GM23338 (cell line): ENCODE data around the gene CCDC27. TPM values are rescaled to one million over a fixed set of nuclear protein-coding genes. Genes with fewer than 3 reads are reported as not detected.

Experiments used
- ATAC-seq: fragments of 200-7000 bp; cut with Tn5 transposase; 3 replicates; pipeline ENCODE4 v1.9.1; 2020
- DNase-seq: peaks from one replicate; pipeline ENCODE4 v3.0.0-alpha.2; 2015; ENCODE audit warnings: low spot score
- H2AFZ ChIP-seq: fragments of 200-600 bp; sonication (generic); 2 replicates; pipeline ENCODE4 v1.8.0; 2016; ENCODE audit warnings: antibody characterized with exemption, mild to moderate bottlenecking, moderate library complexity
- H3F3A ChIP-seq: fragments of 200-600 bp; sonication (generic); replicated peaks from 2 replicates; pipeline ENCODE4 v1.8.0; 2017; ENCODE audit warnings: antibody characterized with exemption, mixed run types, low read depth
- H3K27ac ChIP-seq: fragments of 200-600 bp; sonication (generic); 2 replicates; pipeline ENCODE4 v1.6.1; 2016; ENCODE audit warnings: low read depth
- H3K27me3 ChIP-seq: fragments of 200-600 bp; sonication (generic); 2 replicates; pipeline ENCODE4 v1.8.0; 2016; ENCODE audit warnings: mild to moderate bottlenecking, mixed run types, moderate library complexity; ENCODE audit not compliant: insufficient read depth
- H3K36me3 ChIP-seq: fragments of 200-600 bp; sonication (generic); 2 replicates; pipeline ENCODE4 v1.8.0; 2016; ENCODE audit warnings: mild to moderate bottlenecking; ENCODE audit not compliant: insufficient read depth
- H3K4me1 ChIP-seq: fragments of 200-600 bp; sonication (generic); 2 replicates; pipeline ENCODE4 v1.8.0; 2016; ENCODE audit warnings: mild to moderate bottlenecking, moderate library complexity; ENCODE audit not compliant: insufficient read depth
- H3K4me2 ChIP-seq: fragments of 200-600 bp; sonication (generic); 2 replicates; pipeline ENCODE4 v1.7.1; 2017; ENCODE audit warnings: mixed run types
- H3K4me3 ChIP-seq: fragments of 200-600 bp; sonication (generic); 2 replicates; pipeline ENCODE4 v1.6.1; 2016; ENCODE audit warnings: mixed run types
- H3K79me2 ChIP-seq: fragments of 200-600 bp; sonication (generic); replicated peaks from 2 replicates; pipeline ENCODE4 v1.8.0; 2017; ENCODE audit warnings: mild to moderate bottlenecking; ENCODE audit not compliant: insufficient read depth
- H3K9me2 ChIP-seq: fragments of 200-600 bp; sonication (generic); 2 replicates; pipeline ENCODE4 v1.8.0; 2017; ENCODE audit not compliant: insufficient read depth
- H4K20me1 ChIP-seq: fragments of 200-600 bp; sonication (generic); replicated peaks from 2 replicates; pipeline ENCODE4 v1.8.0; 2017; ENCODE audit warnings: mild to moderate bottlenecking; ENCODE audit not compliant: insufficient read depth
- H3K27ac Mint-ChIP-seq: 2 replicates; pipeline ENCODE4 v1.8.0; 2020; ENCODE audit warnings: inconsistent platforms, mild to moderate bottlenecking, moderate library complexity, mixed read lengths
- H3K27me3 Mint-ChIP-seq: 3 replicates; pipeline ENCODE4 v1.8.0; 2022; ENCODE audit warnings: low read depth, mild to moderate bottlenecking, moderate library complexity, mixed read lengths, inconsistent platforms; ENCODE audit not compliant: insufficient read depth, poor library complexity
- H3K36me3 Mint-ChIP-seq: 3 replicates; pipeline ENCODE4 v1.8.0; 2021; ENCODE audit warnings: low read depth, mild to moderate bottlenecking, inconsistent platforms, moderate library complexity, mixed read lengths
- H3K4me1 Mint-ChIP-seq: 3 replicates; pipeline ENCODE4 v1.8.0; 2020; ENCODE audit warnings: mild to moderate bottlenecking, inconsistent platforms, mixed read lengths
- H3K4me3 Mint-ChIP-seq: 3 replicates; pipeline ENCODE4 v1.8.0; 2021; ENCODE audit warnings: moderate library complexity, mild to moderate bottlenecking, inconsistent platforms, mixed read lengths
- H3K9me3 Mint-ChIP-seq: 3 replicates; pipeline ENCODE4 v1.8.0; 2020; ENCODE audit warnings: moderate library complexity, mild to moderate bottlenecking, inconsistent platforms, mixed read lengths
- CREB1 ChIP-seq: fragments of 250-450 bp; sonication (Bioruptor Pico); IDR thresholded peaks from 2 replicates; pipeline ENCODE4 v1.5.0; 2020; ENCODE audit warnings: low read depth, mild to moderate bottlenecking, moderate library complexity
- CTCF ChIP-seq, 2 experiments: fragments of 200-600 bp in 1 of 2; sonication (generic) in 1 of 2; conservative IDR thresholded peaks; 2 replicates each; pipeline versions ENCODE4 v1.5.1 to v1.6.1; 2016 to 2017; ENCODE audit warnings: antibody characterized with exemption in 2 of 2, low read depth in 2 of 2, mild to moderate bottlenecking in 2 of 2, moderate library complexity in 1 of 2
- JUNB ChIP-seq: IDR thresholded peaks from one replicate; pipeline ENCODE4 v1.6.1; 2016; ENCODE audit warnings: antibody characterized with exemption; ENCODE audit not compliant: unreplicated experiment
- REST ChIP-seq: IDR thresholded peaks from one replicate; pipeline ENCODE4 v1.6.1; 2018; ENCODE audit warnings: antibody characterized with exemption; ENCODE audit not compliant: unreplicated experiment
- ZNF462 ChIP-seq: fragments of 250-450 bp; sonication (Bioruptor Pico); IDR thresholded peaks from 2 replicates; pipeline ENCODE4 v1.5.0; 2020; ENCODE audit warnings: mild to moderate bottlenecking, moderate library complexity
- polyA plus RNA-seq: library from polyadenylated mRNA; unstranded; fragments of >200 nt; fragmentation: Nextera tagmentation; extraction: Ambion mirVana; gene quantifications from 2 replicates; pipeline ENCODE4 v1.2.1, GENCODE V29; 2016
- total RNA-seq: library from RNA; depleted of rRNA; stranded (reverse); fragments of >200 nt; shearing (Covaris generic); gene quantifications from 2 replicates; pipeline ENCODE4 v1.2.3, GENCODE V29; 2014

Gene CCDC27
- total and polyA plus RNA-seq, 2 experiments from 2014 or later = 0.18 to 0.45 TPM

- no peak for TF ChIP-seq ZNF462
Measured at GRCh38 chr1:3736131-3736561, 16.1 kb upstream of the CCDC27 start (continued).

- H3K27me3 Mint-ChIP-seq = peaks cover 6% of the 10 kb centered on the region
- H3K36me3 Mint-ChIP-seq = peaks cover 30% of the 10 kb centered on the region
- no peak overlapping the region for H3K4me2 ChIP-seq
- no peaks in the 10 kb centered on the region for H3K9me2 ChIP-seq
- H4K20me1 ChIP-seq = peaks cover 9% of the 10 kb centered on the region; the same call in 1 of the 2 replicates
- DNase-seq = no peak
- H3K9me3 Mint-ChIP-seq = no peaks in the 10 kb centered on the region
- H3K79me2 ChIP-seq = no peaks in the 10 kb centered on the region
- H3K36me3 ChIP-seq = peaks cover 8% of the 10 kb centered on the region; the same call in 1 of the 2 replicates
- peaks cover 12% of the 10 kb centered on the region; the same call in 1 of the 2 replicates for H3K4me1 ChIP-seq
- H2AFZ ChIP-seq = no peak overlapping the region
- 0 out of 2 replicates have a peak, but pooled peaks cover 4% of the 10 kb centered on the region for H3F3A ChIP-seq
- peaks cover 12% of the 10 kb centered on the region for H3K4me1 Mint-ChIP-seq
- no peak overlapping the region for H3K4me3 Mint-ChIP-seq
- no peak overlapping the region for H3K4me3 ChIP-seq
- no peak overlapping the region for H3K27ac ChIP-seq
- no peaks in the 10 kb centered on the region for H3K27me3 ChIP-seq
- no peak for TF ChIP-seq JUNB
- TF ChIP-seq CREB1 = no peak
- TF ChIP-seq REST = no peak
- TF ChIP-seq CTCF (conservative IDR thresholded peaks at IDR 0.05; ENCODE audit: low read depth in 2 of 2) = no peak
- H3K27ac Mint-ChIP-seq = no peak overlapping the region
- ATAC-seq = no peak
Measured at GRCh38 chr1:3736708-3737107, 15.5 kb upstream of the CCDC27 start.
